ACC112 (cell line): ENCODE measurements around the gene TUBA1A.

ENCODE experiments used
- H2AFZ ChIP-seq: fragments of 200-600 bp; sonication (generic); one replicate; pipeline ENCODE4 v1.6.0; 2017; ENCODE audit warnings: antibody characterized with exemption, low read length; ENCODE audit not compliant: unreplicated experiment
- H3K27ac ChIP-seq: fragments of 200-600 bp; sonication (generic); 2 replicates; pipeline ENCODE4 v1.5.1; 2014; ENCODE audit warnings: low read depth, mild to moderate bottlenecking, antibody characterized with exemption, low read length, moderate library complexity
- H3K27me3 ChIP-seq: fragments of 200-600 bp; sonication (generic); 2 replicates; pipeline ENCODE4 v1.6.1; 2014; ENCODE audit warnings: mild to moderate bottlenecking, antibody characterized with exemption, low read length, moderate library complexity, mixed read lengths; ENCODE audit not compliant: insufficient read depth
- H3K36me3 ChIP-seq: fragments of 200-600 bp; sonication (generic); 2 replicates; pipeline ENCODE4 v1.6.1; 2016; ENCODE audit warnings: mild to moderate bottlenecking, antibody characterized with exemption, low read length, moderate library complexity, mixed read lengths; ENCODE audit not compliant: insufficient read depth
- H3K4me1 ChIP-seq: fragments of 200-600 bp; sonication (generic); one replicate; pipeline ENCODE4 v1.6.1; 2016; ENCODE audit warnings: low read length, mixed read lengths; ENCODE audit not compliant: insufficient read depth, unreplicated experiment, control insufficient read depth
- H3K4me3 ChIP-seq: fragments of 200-600 bp; sonication (generic); 2 replicates; pipeline ENCODE4 v1.5.1; 2014; ENCODE audit warnings: mild to moderate bottlenecking, low read depth, low read length
- H3K79me2 ChIP-seq: fragments of 200-600 bp; sonication (generic); one replicate; pipeline ENCODE4 v1.6.0; 2016; ENCODE audit warnings: low read length; ENCODE audit not compliant: control insufficient read depth, unreplicated experiment, insufficient read depth

Gene TUBA1A

DNA sequence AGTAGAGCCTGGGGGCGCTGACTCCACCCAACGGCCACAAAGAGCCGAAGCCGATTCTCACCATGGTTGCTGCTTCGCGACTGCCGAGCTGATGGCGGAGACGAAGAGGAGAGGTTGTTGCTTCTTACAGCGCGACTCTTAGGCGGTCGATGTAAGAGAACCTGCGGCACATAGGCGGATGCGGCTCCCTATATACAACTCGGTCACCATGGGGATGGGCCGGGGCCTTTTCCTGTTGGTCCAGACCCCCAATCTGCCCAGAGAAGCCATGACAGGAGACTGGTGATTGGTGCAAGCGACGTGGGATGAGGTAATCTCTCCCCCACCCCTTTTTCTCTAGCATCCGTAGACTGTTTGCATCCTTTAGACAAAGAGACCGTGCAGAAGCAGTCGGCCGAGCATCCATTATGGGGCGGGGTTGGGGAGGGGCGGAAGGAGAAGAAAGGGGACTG is at the start of gene TUBA1A:
Gene TUBA1A, minus strand, starts transcription at position 165 of the 452 bp plus-strand sequence. Its CDS starts 101 bp downstream, at position 64.
- Histone ChIP-seq H3K27me3 (no peaks in the 10 kb centered on the region), H3K4me3 (peak within 1 kb of the TSS; percentile 91), H2AFZ (peak within 1 kb of the TSS; percentile 16), H3K4me1 (peaks cover 15% of the 10 kb centered on the region), H3K27ac (peak within 1 kb of the TSS; percentile 89), H3K79me2 (peaks cover 18% of the 10 kb centered on the region), H3K36me3 (peaks cover 6% of the 10 kb centered on the region)

DNA sequence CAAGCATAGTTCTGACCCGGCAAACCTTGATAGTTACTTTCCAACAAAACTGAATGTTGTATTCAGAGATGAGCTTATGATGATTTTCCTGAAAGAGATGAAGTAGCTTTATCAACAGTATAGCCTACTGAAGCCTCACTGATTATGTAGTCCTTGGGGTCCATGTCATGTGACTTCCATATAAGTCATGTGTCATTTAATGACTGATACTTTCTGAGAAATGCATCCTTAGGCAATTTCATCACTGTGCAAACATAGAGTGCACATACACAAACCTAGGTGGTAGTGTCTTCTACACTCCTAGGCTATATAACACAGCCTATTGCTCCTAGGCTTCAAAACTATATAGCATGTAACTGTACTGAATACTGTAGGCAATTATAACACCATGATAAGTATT is 47.5 kb upstream of the TUBA1A start:
- H3K4me3 ChIP-seq: no peak overlapping the region

DNA sequence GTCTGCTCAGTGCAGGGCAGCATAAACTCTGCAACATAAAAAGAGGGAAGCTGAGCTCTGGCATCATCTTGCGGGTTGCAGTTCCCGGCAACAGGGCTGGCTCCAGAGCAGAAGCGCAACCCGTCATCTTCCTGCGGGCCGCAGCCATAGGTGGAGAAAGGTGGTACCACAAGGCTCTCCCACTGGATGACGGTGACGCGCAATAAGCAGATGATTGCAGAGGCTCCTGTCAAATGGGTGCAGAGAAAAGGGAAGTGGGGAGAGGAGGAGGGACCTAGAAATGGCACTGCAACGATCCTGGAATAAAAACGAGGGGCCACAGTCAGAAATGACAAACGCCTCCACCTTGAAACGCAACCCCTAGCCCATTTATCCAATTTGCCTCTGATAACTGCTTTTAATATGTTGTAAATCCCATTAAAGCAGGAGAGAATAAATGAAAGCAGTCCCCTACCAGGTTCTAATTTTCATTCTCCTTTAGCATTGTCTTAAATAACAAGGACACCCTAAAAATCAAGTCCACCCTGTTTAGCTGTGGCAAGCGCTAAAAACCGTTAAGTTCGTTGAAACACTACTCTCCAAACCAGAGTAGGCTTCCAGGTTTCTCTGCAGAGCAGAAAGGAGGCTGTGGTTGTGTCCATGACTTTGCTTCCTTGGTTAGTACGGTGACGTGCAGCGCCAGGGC is 45.1 kb upstream of the TUBA1A start:
- Histone ChIP-seq H2AFZ (peak overlapping the region; percentile 85), H3K27ac (peak overlapping the region; percentile 76; the same call in 1 of the 2 replicates), H3K27me3 (no peaks in the 10 kb centered on the region), H3K4me3 (peak overlapping the region; percentile 84), H3K4me1 (peaks cover 15% of the 10 kb centered on the region), H3K79me2 (no peaks in the 10 kb centered on the region), H3K36me3 (no peaks in the 10 kb centered on the region)

More for the DNA sequence above, 47.5 kb upstream of the TUBA1A start:
- peaks cover 15% of the 10 kb centered on the region for H3K4me1 ChIP-seq
- no peak overlapping the region for H3K27ac ChIP-seq
- no peaks in the 10 kb centered on the region for H3K36me3 ChIP-seq
- H3K27me3 ChIP-seq: no peaks in the 10 kb centered on the region
- H3K79me2 ChIP-seq: no peaks in the 10 kb centered on the region
- H2AFZ ChIP-seq: no peak overlapping the region

DNA sequence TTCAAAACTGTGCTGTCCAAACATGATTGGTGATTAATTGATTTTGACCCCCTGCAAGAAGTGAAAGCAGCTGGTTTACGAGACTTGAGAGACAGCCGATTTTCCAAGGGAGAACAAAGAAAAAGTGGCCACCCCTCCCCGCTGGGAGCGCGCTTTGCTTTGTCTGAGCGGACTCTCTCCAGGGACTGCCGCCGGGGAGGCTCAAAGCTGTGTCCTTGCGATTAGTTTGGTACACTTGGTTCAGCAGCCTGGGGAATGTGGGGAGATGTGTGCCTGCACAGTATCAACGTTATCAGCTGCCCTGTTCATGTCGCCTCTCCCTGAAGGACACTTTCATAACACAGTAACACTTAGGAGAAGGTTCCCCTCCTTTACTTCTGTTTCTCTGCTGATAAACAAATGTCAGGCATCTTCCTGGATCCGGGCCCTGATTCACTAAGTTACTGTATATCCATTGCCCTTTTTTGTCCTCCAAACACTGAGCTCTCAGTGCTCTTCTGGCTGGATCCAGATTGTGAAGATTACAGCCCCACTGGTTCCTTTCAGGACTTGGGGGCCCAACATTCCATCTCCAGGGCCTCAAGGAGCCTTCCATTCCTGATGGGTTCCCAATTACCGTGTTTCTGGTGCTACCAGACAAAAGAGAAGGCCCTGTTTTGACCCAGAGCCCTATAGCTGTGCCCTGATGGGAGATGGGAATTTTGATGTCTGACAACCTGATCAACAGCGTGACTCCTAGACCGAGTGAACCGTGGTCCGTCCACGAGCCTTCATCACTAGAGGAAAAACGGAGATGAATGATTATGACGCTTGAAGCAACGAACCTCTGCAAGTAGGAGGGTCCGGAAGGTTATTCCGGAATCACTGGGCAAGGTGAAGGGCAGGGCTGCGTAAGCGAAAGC is 44.3 kb upstream of the TUBA1A start:
- Histone ChIP-seq H3K4me3 (peak overlapping the region; percentile 48), H3K27me3 (no peaks in the 10 kb centered on the region), H3K27ac (no peak overlapping the region), H3K36me3 (no peaks in the 10 kb centered on the region), H3K4me1 (peaks cover 15% of the 10 kb centered on the region), H3K79me2 (no peaks in the 10 kb centered on the region), H2AFZ (peak overlapping the region; percentile 37)

DNA sequence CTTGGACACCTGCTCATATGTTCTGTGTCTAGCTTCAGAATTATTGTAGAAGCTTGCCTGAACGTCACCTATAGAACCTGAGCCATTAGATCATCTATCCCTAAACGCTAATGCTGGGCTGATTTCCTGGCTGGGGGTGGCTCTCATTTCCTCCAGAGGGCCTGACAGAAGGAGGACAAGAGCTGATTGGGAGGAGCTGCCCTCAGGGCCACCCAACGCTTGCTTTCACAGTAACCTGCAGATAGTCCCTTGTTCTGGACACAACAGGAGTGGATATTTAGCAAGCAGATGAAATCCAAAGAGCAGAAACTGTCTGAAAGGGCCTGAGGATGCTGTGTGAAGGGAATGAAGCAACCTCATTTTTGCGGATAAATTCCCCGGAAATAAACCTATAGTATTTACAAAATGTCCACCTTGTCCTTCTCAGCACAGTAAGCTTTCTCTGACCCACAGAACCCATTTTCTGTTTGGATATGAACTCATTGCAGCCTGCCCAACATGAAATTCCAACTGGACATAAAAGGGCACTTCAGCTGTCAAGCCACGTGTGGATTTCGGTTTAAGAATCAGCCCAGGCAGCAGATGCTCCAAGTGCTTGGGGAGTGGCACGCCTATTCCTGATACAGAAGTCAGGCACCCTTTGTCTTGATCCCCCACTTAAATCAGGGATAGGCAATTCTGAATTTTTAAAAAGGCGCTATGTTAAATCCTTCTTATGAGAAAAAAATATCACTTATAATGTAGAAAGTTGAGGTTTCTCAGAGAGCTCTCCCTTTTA is 43.2 kb upstream of the TUBA1A start:
- H2AFZ ChIP-seq: peak overlapping the region; percentile 37
- no peaks in the 10 kb centered on the region for H3K27me3 ChIP-seq
- peaks cover 15% of the 10 kb centered on the region for H3K4me1 ChIP-seq
- no peak overlapping the region for H3K27ac ChIP-seq
- no peaks in the 10 kb centered on the region for H3K79me2 ChIP-seq
- peak overlapping the region; percentile 48 for H3K4me3 ChIP-seq
- no peaks in the 10 kb centered on the region for H3K36me3 ChIP-seq

DNA sequence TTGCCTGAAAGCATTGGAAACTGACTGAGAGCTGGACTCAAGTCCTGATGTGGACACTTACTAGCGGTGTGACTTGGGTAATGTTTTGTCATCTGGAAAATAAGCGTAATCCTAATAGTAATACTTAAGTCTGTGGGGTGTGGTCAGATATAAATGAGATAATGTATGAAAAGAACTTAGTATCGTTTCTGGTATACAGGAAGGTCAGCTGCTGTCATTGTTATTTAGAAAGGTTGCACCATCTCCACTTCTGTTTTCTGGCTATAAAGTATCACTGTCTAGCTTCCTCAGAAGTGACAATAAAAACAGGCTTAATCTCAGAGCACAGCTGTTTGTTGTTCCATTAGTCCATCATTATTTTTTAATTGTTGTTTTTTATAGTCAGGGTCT is 41.9 kb upstream of the TUBA1A start:
- no peaks in the 10 kb centered on the region for H3K36me3 ChIP-seq
- H3K27ac ChIP-seq: no peak overlapping the region
- no peak overlapping the region for H2AFZ ChIP-seq
- peaks cover 5% of the 10 kb centered on the region for H3K4me1 ChIP-seq
- H3K27me3 ChIP-seq: no peaks in the 10 kb centered on the region
- H3K79me2 ChIP-seq: no peaks in the 10 kb centered on the region
- no peak overlapping the region for H3K4me3 ChIP-seq

DNA sequence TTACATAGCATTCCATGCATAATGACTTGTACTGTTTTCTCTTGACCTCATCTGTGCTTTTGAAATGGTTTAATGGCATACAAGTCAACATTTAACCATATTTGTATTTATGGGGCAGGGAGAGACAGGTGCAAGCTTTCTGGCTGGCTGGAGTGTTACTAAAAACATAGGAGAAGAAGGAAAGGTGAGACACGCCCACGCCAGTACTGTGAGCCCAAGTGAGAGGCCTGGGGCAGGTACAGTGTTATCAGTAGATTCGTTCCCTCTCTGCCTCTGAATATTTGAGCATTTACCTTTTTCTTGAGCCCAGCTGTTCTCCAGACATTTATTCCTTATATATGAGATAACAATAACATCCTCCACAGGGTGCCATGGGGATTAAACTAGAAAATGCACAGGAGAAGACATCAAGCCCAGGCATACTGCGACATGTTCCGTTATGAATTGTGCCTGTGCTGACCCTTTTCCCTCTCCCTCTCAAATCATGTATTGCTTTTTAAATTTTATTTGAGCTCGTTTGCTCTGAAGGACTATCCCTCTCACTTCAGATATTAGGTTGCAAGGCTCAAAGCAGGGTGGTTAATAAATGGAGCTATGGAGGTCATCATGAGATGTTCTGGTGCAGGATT is 41.4 kb upstream of the TUBA1A start:
- Histone ChIP-seq H3K4me1 (peaks cover 4% of the 10 kb centered on the region), H3K27me3 (no peaks in the 10 kb centered on the region), H3K36me3 (no peaks in the 10 kb centered on the region), H2AFZ (no peak overlapping the region), H3K79me2 (no peaks in the 10 kb centered on the region), H3K4me3 (no peak overlapping the region), H3K27ac (no peak overlapping the region)

DNA sequence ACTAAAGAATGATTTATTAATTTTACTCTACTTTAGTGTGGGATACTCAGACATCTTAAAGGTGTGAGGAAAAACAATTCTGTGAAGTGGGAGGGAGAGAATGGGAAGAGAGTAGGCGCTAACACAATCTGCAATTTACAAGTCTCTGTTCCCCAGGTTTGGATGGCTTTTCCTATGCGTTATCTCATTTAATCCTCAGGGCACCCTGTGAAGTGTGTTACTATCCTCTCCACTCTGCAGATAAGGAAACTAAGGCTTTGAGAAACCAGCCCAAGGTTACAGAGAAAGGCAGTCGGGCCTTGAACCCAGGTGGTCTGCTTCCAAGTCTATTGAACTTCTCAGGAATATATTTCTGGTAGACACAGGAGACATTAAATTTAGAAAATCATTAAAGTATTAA is 39.8 kb upstream of the TUBA1A start:
- Histone ChIP-seq H3K27ac (no peak overlapping the region), H3K27me3 (no peaks in the 10 kb centered on the region), H3K4me3 (no peak overlapping the region), H3K79me2 (no peaks in the 10 kb centered on the region), H3K36me3 (no peaks in the 10 kb centered on the region), H3K4me1 (no peaks in the 10 kb centered on the region), H2AFZ (no peak overlapping the region)

DNA sequence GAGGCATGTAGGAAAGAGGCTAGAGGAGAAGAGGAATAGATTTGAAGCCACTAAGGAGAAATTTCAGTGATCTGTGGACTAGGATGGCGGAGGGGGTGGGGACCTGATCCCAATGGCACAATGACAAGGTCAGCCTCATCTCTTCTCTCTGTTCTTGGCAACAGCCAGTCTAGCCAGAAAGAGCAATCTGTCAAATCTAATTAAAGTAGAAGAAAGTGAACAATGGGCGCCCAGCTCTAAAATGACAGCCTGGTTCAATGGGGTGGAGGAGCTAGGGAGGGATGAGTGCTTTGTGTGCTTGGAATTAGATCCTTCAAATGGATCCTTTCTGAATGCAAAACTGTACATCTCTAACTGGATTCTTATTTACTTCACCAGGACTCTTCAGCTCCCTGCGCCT is 38.8 kb upstream of the TUBA1A start:
- Histone ChIP-seq H3K4me3 (no peak overlapping the region), H3K79me2 (no peaks in the 10 kb centered on the region), H3K4me1 (peaks cover 3% of the 10 kb centered on the region), H3K27me3 (no peaks in the 10 kb centered on the region), H2AFZ (no peak overlapping the region), H3K27ac (no peak overlapping the region), H3K36me3 (no peaks in the 10 kb centered on the region)

DNA sequence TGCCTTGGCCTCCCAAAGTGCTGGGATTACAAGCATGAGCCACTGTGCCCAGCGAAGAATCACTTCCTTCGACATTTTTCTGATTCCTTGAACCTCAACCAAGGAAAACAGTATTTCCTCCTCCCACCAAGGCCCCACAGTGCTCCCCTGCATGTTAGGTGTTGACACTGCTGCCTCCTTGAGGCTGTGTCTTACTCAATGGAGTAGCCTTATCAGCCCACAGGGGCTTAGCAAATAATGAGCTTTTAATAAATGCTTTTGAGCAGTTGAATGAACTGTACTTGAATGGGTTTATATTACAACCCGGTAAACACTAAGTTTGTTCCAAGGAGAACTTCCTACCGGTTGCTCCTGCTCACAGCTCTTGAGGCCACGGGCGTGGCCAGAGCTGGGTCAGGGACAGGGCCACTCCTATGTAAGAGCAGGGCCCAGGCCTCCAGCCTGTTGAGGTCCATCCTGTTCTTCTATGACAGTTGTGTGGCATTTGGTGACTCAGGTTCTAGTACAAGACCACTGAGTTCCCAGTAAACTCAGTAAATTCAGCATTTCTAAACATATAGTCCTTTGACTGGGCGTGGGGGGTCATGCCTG is 36.8 kb upstream of the TUBA1A start:
- Histone ChIP-seq H2AFZ (no peak overlapping the region), H3K4me1 (peaks cover 7% of the 10 kb centered on the region)

More for the DNA sequence above, 36.8 kb upstream of the TUBA1A start:
- Histone ChIP-seq H3K79me2 (no peaks in the 10 kb centered on the region), H3K36me3 (no peaks in the 10 kb centered on the region), H3K27ac (no peak overlapping the region), H3K27me3 (no peaks in the 10 kb centered on the region), H3K4me3 (no peak overlapping the region)
